Cardiac ventricle fibroblast (primary cell): ENCODE results near the gene ZNF397. TPM values are rescaled to one million over a fixed set of nuclear protein-coding genes. Genes with fewer than 3 reads are reported as not detected.

Experiments used
- total RNA-seq: library from RNA; depleted of rRNA; stranded (reverse); fragments of >200 nt; gene quantifications from 2 replicates; pipeline ENCODE4 v1.2.3, GENCODE V29; 2015

Gene ZNF397
- total RNA-seq, result 14.7 and 30.0 TPM in 2 replicates

GRCh38 chr18:35240664-35241447, at the start of gene ZNF397:
ZNF397 (plus strand) TSS chr18:35241034; CDS start chr18:35242471, 1,437 bp downstream.

DNA sequence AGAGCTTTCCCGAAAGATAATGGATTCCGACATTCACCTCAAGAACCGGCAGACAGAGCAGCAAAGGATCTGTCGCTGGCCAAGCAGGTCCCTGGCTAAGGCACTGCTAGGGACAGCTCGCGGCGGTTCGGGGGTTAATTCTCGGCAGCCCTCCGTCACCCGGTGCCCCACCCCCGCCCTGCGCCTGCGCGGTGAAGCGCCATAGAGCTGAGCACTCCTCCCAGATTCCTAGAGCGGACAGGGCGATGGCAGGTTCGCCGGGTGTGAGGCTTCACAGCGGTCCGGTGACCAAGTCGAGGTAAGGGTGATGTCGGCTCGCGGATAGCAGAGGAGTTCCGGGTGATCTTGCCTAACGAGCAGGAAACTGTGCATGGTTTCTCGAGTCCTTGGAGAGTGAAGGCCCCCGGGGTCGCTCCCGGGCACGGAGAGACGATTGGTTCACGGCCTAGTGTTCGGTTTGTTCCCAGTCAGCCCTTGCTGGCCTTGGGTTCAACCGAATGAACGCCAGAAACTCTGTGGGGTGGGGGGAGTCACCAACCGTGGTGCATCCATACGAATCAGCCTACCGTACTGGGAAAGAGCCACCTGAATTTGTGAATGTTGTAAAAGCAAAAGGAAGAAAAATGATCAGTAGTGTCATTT, 49.4 kb downstream of the ZNF397 start, which contains the start of gene ZSCAN30:
TSS of gene ZSCAN30 (minus strand) at position 136 of the 642 bp plus-strand sequence. CDS start 25,877 bp downstream, outside the sequence.

Other genes starting within 250 kb of the ZNF397 start
- gene MAPRE2, start 199.6 kb upstream of the ZNF397 start, total RNA-seq, result 18.3 and 30.1 TPM in 2 replicates
- 9.8 and 12.2 TPM in 2 replicates for gene ZSCAN30, start 49.2 kb downstream of the ZNF397 start, total RNA-seq
- gene ZNF24, start 103.4 kb downstream of the ZNF397 start, total RNA-seq, result 15.6 and 16.9 TPM in 2 replicates
- gene ZNF396, start 136.3 kb downstream of the ZNF397 start, total RNA-seq, result 0.88 and 1.1 TPM in 2 replicates